Fibroblast of pulmonary artery (primary cell): ENCODE measurements around the gene MYO5B.

Source experiments
- DNase-seq: peaks from one replicate; pipeline ENCODE4 v3.0.0-alpha.2; 2010; ENCODE audit warnings: low read depth
- H3K4me3 ChIP-seq: replicated peaks from 2 replicates; pipeline ENCODE4 v1.5.1; 2011; ENCODE audit warnings: low read depth, mild to moderate bottlenecking, control low read depth, low read length, moderate library complexity
- CTCF ChIP-seq: IDR thresholded peaks from 2 replicates; pipeline ENCODE4 v1.5.1; 2011; ENCODE audit warnings: mild to moderate bottlenecking, control low read depth, low read length, inconsistent platforms; ENCODE audit errors: missing control alignments

MYO5B gene

DNA sequence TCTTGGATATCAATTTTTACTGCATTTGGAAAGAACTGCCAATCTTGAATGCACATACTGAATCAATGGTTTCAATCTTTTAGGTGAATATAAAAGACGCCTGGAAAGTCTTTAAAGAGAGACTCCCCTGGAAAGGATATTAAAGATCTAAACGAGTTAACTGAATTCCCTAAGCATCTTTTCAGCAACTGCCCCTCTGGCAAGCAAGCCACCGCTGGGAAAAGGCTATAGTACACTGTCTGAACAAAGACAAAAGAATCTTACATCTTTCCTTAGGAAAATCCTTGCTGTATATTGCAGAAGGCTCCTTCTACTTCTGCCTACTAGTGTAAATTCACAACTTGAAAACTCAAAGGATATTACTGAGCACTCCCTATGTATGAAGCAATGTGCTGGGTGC, 28.0 kb downstream of the MYO5B start:
- TF ChIP-seq CTCF = no peak
- DNase-seq = no peak
- H3K4me3 ChIP-seq = no peak overlapping the region

- no peak for DNase-seq
- no peak overlapping the region for H3K4me3 ChIP-seq
- TF ChIP-seq CTCF = no peak
Observed at GRCh38 chr18:50163505-50163904, 31.4 kb downstream of the MYO5B start.

DNA sequence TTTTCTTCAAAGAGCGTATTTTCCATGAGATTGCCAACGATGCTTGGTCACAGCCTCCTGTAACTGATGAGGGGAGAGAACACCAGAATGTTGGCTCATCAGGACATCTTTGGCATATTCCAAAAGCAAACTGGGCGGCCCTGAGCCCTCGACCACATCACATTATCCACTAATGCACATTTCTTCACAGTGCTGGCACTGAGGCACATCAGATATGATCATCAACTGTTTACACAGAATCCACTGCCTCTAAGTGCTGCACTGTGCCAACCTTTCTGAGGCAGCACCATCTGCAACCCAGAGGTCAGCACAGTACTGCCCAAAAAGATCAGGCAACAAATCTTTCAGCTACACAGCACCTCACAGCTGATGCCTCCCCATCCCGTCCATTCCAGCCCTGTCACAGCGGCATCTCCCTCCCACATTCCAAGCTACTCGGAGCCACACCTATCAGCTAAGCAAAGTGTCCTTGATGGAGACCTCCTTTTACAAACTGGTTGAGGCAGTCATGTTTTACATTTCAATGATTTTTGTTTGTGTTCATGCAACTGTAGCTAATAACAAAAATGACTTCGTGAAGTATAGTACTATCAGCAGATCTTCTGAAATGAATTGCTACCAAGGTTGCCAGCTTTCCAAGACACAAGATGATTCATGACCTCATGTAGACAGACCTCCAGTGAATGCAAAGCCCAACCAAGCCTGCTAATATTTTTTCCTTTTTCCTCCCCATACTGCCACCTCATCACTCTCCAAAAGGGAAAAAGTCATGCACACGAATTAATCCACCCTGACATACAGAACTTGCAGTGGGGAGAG, 32.3 kb downstream of the MYO5B start:
- TF ChIP-seq CTCF = no peak
- H3K4me3 ChIP-seq = no peak overlapping the region
- DNase-seq = no peak

- TF ChIP-seq CTCF = no peak
- H3K4me3 ChIP-seq = no peak overlapping the region
- no peak for DNase-seq
Observed at GRCh38 chr18:50161597-50162205, 33.2 kb downstream of the MYO5B start.

GRCh38 chr18:50159654-50160046, 35.3 kb downstream of the MYO5B start:
- no peak for TF ChIP-seq CTCF

DNA sequence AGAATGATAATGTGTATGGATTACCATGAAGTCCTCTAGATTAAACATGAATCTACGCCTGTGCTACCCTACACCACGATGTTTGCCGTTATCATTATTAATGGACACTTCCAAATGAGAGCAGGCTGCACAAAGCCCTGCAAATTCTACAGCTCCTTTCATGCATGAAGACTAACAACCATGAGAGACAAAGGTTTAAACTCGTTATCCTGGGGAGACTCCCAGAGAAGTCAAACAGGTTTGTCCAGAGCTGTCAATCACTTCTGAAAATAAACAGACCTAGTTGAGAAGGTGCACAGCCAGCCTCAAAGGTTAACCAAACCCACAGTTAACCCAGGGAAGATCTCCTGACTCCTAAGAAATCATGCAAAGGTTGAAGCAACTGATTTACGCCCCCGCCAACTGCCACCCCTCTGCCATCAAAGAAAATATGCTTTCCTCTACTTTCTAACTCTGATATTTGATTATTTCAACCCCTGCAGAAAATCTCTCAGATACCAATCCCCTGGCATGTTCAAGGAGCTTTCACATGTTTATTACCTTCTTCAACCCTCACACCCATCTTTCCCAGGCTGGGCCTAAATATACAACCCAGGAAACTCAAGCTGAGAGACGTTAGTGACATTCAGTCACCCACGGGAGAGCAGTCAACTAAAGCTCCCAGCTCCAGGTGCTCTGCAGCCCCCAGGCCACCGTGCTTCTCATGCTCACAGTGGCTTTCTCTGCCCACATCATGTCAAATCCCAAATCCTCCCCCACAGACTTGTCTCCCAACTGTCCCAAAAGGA, 35.9 kb downstream of the MYO5B start:
- DNase-seq = no peak
- TF ChIP-seq CTCF = no peak
- no peak overlapping the region for H3K4me3 ChIP-seq

More at GRCh38 chr18:50159654-50160046, 35.3 kb downstream of the MYO5B start:
- DNase-seq = no peak
- H3K4me3 ChIP-seq = no peak overlapping the region
